ENCODE measurements around the gene MEAF6.
"Not testable (repeated sequence)": the region's sequence is repeated elsewhere in the genome, so short reads cannot be mapped to it uniquely, and the experiment has no call there.

GRCh38 chr1:37518241-37518640 is 3.7 kb upstream of the MEAF6 start:
- TF ChIP-seq, protein P1, sequence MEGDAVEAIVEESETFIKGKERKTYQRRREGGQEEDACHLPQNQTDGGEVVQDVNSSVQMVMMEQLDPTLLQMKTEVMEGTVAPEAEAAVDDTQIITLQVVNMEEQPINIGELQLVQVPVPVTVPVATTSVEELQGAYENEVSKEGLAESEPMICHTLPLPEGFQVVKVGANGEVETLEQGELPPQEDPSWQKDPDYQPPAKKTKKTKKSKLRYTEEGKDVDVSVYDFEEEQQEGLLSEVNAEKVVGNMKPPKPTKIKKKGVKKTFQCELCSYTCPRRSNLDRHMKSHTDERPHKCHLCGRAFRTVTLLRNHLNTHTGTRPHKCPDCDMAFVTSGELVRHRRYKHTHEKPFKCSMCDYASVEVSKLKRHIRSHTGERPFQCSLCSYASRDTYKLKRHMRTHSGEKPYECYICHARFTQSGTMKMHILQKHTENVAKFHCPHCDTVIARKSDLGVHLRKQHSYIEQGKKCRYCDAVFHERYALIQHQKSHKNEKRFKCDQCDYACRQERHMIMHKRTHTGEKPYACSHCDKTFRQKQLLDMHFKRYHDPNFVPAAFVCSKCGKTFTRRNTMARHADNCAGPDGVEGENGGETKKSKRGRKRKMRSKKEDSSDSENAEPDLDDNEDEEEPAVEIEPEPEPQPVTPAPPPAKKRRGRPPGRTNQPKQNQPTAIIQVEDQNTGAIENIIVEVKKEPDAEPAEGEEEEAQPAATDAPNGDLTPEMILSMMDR (IDR thresholded peaks at IDR 0.05), result not testable (repeated sequence)
- TF ChIP-seq POLR2A, EP300 (IDR thresholded peaks at IDR 0.05): not testable (repeated sequence)

Measured in upper lobe of left lung (tissue), 4 donors.